ENCODE data around the gene PPID. TPM values are rescaled to one million over a fixed set of nuclear protein-coding genes. Genes with fewer than 3 reads are reported as not detected.

PPID gene
- total and polyA plus RNA-seq, 2 of the 13 experiments (the other 11 are each of a cell fraction or from before 2014, with no cell fraction given) = 15.4 to 63.4 TPM

- TF ChIP-seq NFRKB (IDR thresholded peaks at IDR 0.05) (no peak), SOX13 (IDR thresholded peaks at IDR 0.05) (no peak), SOX13 (CRISPR knock-in tag; conservative IDR thresholded peaks at IDR 0.05 in 1 of 2, IDR thresholded peaks at IDR 0.05 in 1 of 2) (no peak), PATZ1 (CRISPR knock-in tag; IDR thresholded peaks at IDR 0.05) (no peak), ARID4A (CRISPR knock-in tag; IDR thresholded peaks at IDR 0.05; ENCODE audit: borderline replicate concordance) (peak; percentile 71; the same call in 1 of the 2 replicates), MYPOP (CRISPR knock-in tag; IDR thresholded peaks at IDR 0.05) (no peak), ETS1 (CRISPR knock-in tag; IDR thresholded peaks at IDR 0.05) (no peak), PRMT3 (CRISPR knock-in tag; IDR thresholded peaks at IDR 0.05; ENCODE audit: borderline replicate concordance, low read depth) (no peak), TFDP1 (CRISPR knock-in tag; IDR thresholded peaks at IDR 0.05; ENCODE audit: borderline replicate concordance) (no peak), ZNF558 (CRISPR knock-in tag; IDR thresholded peaks at IDR 0.05; ENCODE audit: borderline replicate concordance) (peak; percentile 78; the same call in 1 of the 2 replicates), ZNF747 (CRISPR knock-in tag; IDR thresholded peaks at IDR 0.05; ENCODE audit: borderline replicate concordance) (no peak), RBAK (CRISPR knock-in tag; IDR thresholded peaks at IDR 0.05) (no peak), ZFP82 (CRISPR knock-in tag; IDR thresholded peaks at IDR 0.05; ENCODE audit: borderline replicate concordance) (0 out of 2 replicates have a peak, but pooled peaks have one; percentile 2), E2F5 (CRISPR knock-in tag; conservative IDR thresholded peaks at IDR 0.05) (peak; percentile 18; the same call in 1 of the 2 replicates), ZBTB34 (CRISPR knock-in tag; IDR thresholded peaks at IDR 0.05) (no peak), FOXA3 (CRISPR knock-in tag; IDR thresholded peaks at IDR 0.05) (no peak), ZNF430 (CRISPR knock-in tag; IDR thresholded peaks at IDR 0.05) (no peak)
Observed at GRCh38 chr4:158671665-158671914, 51.6 kb downstream of the PPID start, which contains the start of gene C4orf46 (continued).

Measured in HepG2 (cell line).